NCI-H82 treated with DMSO at 0.1 percent for 48 hours (cell line): ENCODE results near the gene LEMD3.

Experiments
- DNase-seq: peaks from one replicate; lab custom pipeline; 2025; ENCODE audit not compliant: unreplicated experiment; lab: John Stamatoyannopoulos, UW

Gene LEMD3

GRCh38 chr12:65204886-65205525 lies 35.6 kb downstream of the LEMD3 start:
- no peak for DNase-seq

GRCh38 chr12:65205886-65206285 lies 36.5 kb downstream of the LEMD3 start:
- DNase-seq, result no peak

- DNase-seq, result no peak
These were observed 38.7 kb downstream of the LEMD3 start for GRCh38 chr12:65208125-65208524.

- no peak for DNase-seq
These were observed 39.7 kb downstream of the LEMD3 start for GRCh38 chr12:65208964-65209654.

GRCh38 chr12:65209655-65210043 lies 40.3 kb downstream of the LEMD3 start:
- DNase-seq, result no peak

- no peak for DNase-seq
These were observed 47.7 kb downstream of the LEMD3 start for GRCh38 chr12:65217086-65217485.

- no peak for DNase-seq
These were observed 51.4 kb downstream of the LEMD3 start for GRCh38 chr12:65220761-65221160.

GRCh38 chr12:65229441-65229840 lies 60.1 kb downstream of the LEMD3 start:
- no peak for DNase-seq

GRCh38 chr12:65232476-65233077 lies 63.2 kb downstream of the LEMD3 start:
- no peak for DNase-seq

GRCh38 chr12:65237153-65237552 lies 67.8 kb downstream of the LEMD3 start:
- no peak for DNase-seq

GRCh38 chr12:65238609-65239008 lies 69.2 kb downstream of the LEMD3 start:
- no peak for DNase-seq

- no peak for DNase-seq
These were observed 79.6 kb downstream of the LEMD3 start for GRCh38 chr12:65248656-65249633.

- DNase-seq, result no peak
These were observed 83.1 kb downstream of the LEMD3 start for GRCh38 chr12:65252515-65252914.

GRCh38 chr12:65257986-65258385 lies 88.6 kb downstream of the LEMD3 start:
- no peak for DNase-seq

- DNase-seq, result no peak
These were observed 90.1 kb downstream of the LEMD3 start for GRCh38 chr12:65259501-65259900.

GRCh38 chr12:65263777-65264176 lies 94.4 kb downstream of the LEMD3 start:
- DNase-seq, result no peak

GRCh38 chr12:65266408-65266807 lies 97.0 kb downstream of the LEMD3 start:
- DNase-seq, result no peak

- DNase-seq, result no peak
These were observed 100.2 kb downstream of the LEMD3 start for GRCh38 chr12:65269603-65270002.

GRCh38 chr12:65274602-65275272 lies 105.4 kb downstream of the LEMD3 start:
- DNase-seq, result no peak

GRCh38 chr12:65275627-65276026 lies 106.2 kb downstream of the LEMD3 start:
- DNase-seq, result no peak
